ENCODE results near the gene COQ5.

DNA sequence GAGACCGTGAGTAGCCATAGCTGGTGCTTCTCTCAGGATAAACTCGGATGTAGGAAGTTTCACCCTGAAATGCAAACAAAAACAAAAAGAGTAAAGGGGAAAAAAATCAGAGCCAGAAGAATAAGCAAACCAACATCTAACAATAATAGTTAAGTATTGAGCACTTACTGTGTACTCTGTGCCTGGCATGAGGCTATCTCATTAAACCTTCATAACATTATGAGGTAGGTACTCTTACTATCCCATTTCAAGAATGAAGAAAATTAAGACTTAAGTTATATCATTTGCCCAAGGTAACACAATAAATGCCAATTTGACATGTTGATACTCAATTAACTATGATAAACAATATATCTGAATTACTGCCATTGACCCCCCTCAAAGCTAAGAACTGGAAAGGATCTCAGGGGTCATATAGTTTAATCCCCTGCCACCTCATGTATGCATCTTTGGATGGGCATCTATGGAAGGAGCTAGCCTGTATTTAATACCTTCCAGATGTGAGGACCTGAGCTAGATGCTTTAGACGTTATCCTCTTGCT is 66.8 kb downstream of the COQ5 start:
- TF ChIP-seq, protein P1, sequence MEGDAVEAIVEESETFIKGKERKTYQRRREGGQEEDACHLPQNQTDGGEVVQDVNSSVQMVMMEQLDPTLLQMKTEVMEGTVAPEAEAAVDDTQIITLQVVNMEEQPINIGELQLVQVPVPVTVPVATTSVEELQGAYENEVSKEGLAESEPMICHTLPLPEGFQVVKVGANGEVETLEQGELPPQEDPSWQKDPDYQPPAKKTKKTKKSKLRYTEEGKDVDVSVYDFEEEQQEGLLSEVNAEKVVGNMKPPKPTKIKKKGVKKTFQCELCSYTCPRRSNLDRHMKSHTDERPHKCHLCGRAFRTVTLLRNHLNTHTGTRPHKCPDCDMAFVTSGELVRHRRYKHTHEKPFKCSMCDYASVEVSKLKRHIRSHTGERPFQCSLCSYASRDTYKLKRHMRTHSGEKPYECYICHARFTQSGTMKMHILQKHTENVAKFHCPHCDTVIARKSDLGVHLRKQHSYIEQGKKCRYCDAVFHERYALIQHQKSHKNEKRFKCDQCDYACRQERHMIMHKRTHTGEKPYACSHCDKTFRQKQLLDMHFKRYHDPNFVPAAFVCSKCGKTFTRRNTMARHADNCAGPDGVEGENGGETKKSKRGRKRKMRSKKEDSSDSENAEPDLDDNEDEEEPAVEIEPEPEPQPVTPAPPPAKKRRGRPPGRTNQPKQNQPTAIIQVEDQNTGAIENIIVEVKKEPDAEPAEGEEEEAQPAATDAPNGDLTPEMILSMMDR (IDR thresholded peaks at IDR 0.05), result no peak
- no peak for TF ChIP-seq POLR2A (IDR thresholded peaks at IDR 0.05)

All from lower leg skin (tissue), 3 donors.